Stimulated activated CD4-positive, alpha-beta T cell treated with anti-CD3 and anti-CD28 coated beads, TNF-alpha, amount 100 ng/mL, for 4 hours (primary cell): ENCODE results near the gene OR2J2.
"Not testable (repeated sequence)": the region's sequence is repeated elsewhere in the genome, so short reads cannot be mapped to it uniquely, and the experiment has no call there.

Source experiments
- DNase-seq, 3 experiments: peaks; one replicate each; pipeline ENCODE4 v3.0.0-alpha.2; 2020; ENCODE audit warnings: low read depth in 3 of 3

The OR2J2 gene

GRCh38 chr6:29170607-29171006 is at the start of gene OR2J2:
Gene OR2J2, plus strand, starts transcription at chr6:29170907. Its CDS starts 2,729 bp downstream, at chr6:29173636.
- DNase-seq: not testable (repeated sequence)

GRCh38 chr6:29129326-29130012 is 41.2 kb upstream of the OR2J2 start:
- DNase-seq: no peak

GRCh38 chr6:29130644-29131043 is 40.1 kb upstream of the OR2J2 start:
- no peak for DNase-seq

GRCh38 chr6:29131691-29132090 is 39.0 kb upstream of the OR2J2 start:
- DNase-seq: no peak

GRCh38 chr6:29137724-29138123 is 33.0 kb upstream of the OR2J2 start:
- DNase-seq: no peak

- DNase-seq: no peak
Measured at GRCh38 chr6:29141606-29142005, 29.1 kb upstream of the OR2J2 start.

- no peak for DNase-seq
Measured at GRCh38 chr6:29142309-29142708, 28.4 kb upstream of the OR2J2 start.

- no peak for DNase-seq
Measured at GRCh38 chr6:29146179-29146578, 24.5 kb upstream of the OR2J2 start.

GRCh38 chr6:29147074-29147473 is 23.6 kb upstream of the OR2J2 start:
- no peak for DNase-seq

GRCh38 chr6:29149444-29149843 is 21.3 kb upstream of the OR2J2 start:
- DNase-seq: not testable (repeated sequence)

GRCh38 chr6:29153083-29153482 is 17.6 kb upstream of the OR2J2 start:
- DNase-seq: no peak

GRCh38 chr6:29155182-29155581 is 15.5 kb upstream of the OR2J2 start:
- DNase-seq: not testable (repeated sequence)

GRCh38 chr6:29159922-29160321 is 10.8 kb upstream of the OR2J2 start:
- DNase-seq: not testable (repeated sequence)

GRCh38 chr6:29165571-29165970 is 5.1 kb upstream of the OR2J2 start:
- not testable (repeated sequence) for DNase-seq

GRCh38 chr6:29171736-29172135 is 1.0 kb downstream of the OR2J2 start:
- no peak for DNase-seq

- no peak for DNase-seq
Measured at GRCh38 chr6:29183594-29183993, 12.9 kb downstream of the OR2J2 start.

GRCh38 chr6:29188659-29189058 is 18.0 kb downstream of the OR2J2 start:
- not testable (repeated sequence) for DNase-seq

- no peak for DNase-seq
Measured at GRCh38 chr6:29200767-29201662, 30.3 kb downstream of the OR2J2 start.

GRCh38 chr6:29201966-29202365 is 31.3 kb downstream of the OR2J2 start:
- DNase-seq: no peak

GRCh38 chr6:29211488-29211887 is 40.8 kb downstream of the OR2J2 start:
- no peak for DNase-seq

GRCh38 chr6:29216528-29216927 is 45.8 kb downstream of the OR2J2 start:
- no peak for DNase-seq

- not testable (repeated sequence) for DNase-seq
Measured at GRCh38 chr6:29217242-29217641, 46.5 kb downstream of the OR2J2 start.

- DNase-seq: not testable (repeated sequence)
Measured at GRCh38 chr6:29218056-29218455, 47.3 kb downstream of the OR2J2 start.
